ENCODE data around the gene KRT6A.
"Not testable (repeated sequence)": the region's sequence is repeated elsewhere in the genome, so short reads cannot be mapped to it uniquely, and the experiment has no call there.

Gene KRT6A

DNA sequence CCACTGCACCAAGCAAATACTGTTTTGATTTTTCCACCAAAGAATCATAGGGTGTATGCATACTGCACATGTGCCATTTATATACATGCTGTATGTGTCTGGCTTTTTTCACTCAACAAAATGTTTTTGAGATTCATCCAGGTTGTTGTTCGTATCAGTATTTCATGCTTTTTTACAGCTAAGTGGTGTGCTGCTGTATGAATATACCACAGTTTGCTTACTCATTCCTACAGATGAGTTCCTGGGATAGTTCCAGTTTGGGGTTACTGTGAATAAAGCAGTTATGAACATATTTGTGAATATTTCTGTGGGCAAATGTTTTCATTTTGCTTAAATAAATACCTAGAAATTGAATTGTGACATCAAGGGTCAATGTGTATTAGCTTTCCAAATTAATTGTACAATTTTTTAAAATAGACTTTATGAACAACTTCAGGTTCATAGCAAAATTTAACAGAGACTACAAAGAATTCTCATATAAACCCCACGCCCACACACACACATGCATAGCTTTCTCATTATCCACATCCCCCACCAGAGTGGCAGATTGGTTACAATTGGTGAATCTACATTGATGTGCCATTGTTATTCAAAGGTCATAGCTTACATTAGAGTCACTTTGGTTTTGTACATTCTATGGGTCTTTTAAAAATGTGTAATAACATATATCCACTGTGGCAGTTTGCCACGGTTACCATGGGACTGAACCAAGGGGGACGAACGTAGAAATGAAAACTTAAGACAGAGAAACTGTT, 6.9 kb upstream of the KRT6A start:
- peaks cover 20% of the 10 kb centered on the region for H3K4me1 ChIP-seq (ENCODE audit: insufficient read depth, low read length)
- H3K9ac ChIP-seq (ENCODE audit: low read depth, low read length) = no peak overlapping the region
- no peaks in the 10 kb centered on the region for H3K9me3 ChIP-seq (ENCODE audit: control insufficient read depth, insufficient read depth, low read length)
- H3K36me3 ChIP-seq (ENCODE audit: insufficient read depth, low read length) = no peaks in the 10 kb centered on the region

DNA sequence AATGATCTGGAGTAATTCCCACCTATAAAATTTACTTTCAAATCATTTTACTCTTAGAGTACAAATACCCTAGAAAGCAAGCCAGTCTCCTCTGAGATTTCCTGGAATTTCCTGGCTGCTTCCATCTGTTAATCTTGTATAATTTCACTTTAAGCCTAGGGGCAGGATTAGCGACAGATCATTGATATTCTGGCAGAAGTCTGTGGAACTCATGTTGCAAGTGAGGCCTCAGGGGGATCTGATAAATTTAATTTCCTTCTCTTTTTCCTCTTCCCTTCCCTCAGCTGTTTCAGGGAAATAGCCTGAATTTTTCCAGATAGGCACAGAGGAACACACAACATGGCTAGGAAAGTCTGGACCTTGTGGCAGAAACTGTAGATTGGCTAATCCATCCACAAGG, 5.9 kb upstream of the KRT6A start:
- H3K9ac ChIP-seq (ENCODE audit: low read depth, low read length) = no peak overlapping the region
- H3K4me1 ChIP-seq (ENCODE audit: insufficient read depth, low read length) = peaks cover 21% of the 10 kb centered on the region
- H3K9me3 ChIP-seq (ENCODE audit: control insufficient read depth, insufficient read depth, low read length) = no peaks in the 10 kb centered on the region
- H3K36me3 ChIP-seq (ENCODE audit: insufficient read depth, low read length) = no peaks in the 10 kb centered on the region

DNA sequence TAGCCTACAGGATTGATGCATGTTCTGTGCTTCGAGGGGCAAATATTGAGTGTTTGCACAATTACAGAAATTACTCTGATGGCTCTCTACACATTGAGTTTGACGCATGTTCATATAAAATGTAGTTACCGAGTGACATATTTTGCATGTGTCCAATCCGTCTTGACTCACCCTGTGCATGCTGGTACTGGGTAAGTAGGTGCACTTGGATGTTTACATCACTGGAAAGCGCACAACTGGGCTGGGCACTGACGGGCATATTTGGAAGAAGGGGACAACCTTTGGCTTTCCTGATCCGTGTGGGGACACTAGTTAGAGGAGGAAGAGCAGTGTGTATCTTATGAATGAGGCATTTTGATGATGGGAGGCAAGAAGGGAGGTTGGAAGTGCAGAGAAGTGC, 4.9 kb upstream of the KRT6A start:
- H3K36me3 ChIP-seq (ENCODE audit: insufficient read depth, low read length) = no peaks in the 10 kb centered on the region
- peaks cover 21% of the 10 kb centered on the region for H3K4me1 ChIP-seq (ENCODE audit: insufficient read depth, low read length)
- no peak overlapping the region for H3K9ac ChIP-seq (ENCODE audit: low read depth, low read length)
- no peaks in the 10 kb centered on the region for H3K9me3 ChIP-seq (ENCODE audit: control insufficient read depth, insufficient read depth, low read length)

DNA sequence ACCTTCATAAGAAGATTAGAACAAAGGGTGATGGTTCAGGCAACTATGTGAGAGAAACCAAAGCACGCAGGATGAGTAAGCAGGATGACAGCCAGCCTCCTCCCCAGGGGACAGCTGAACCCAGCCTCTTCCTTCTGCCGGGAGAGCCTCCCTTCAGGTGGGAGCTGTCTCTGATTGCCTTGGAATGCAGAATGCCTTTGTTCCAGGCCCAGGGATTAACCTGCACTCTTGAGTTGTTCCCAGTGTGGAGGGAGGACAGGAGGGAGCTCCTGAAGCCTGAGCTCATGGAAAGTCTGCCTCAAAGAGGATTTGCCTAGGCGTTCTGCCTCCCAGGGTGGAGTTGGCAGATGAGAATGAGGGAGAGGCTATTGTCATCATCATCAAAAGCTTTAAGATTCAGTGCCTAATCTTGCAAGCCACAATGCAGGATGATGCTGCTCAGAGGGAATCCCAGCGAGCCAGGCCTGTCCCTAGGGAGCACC, 3.6 kb upstream of the KRT6A start:
- Histone ChIP-seq H3K9me3 (ENCODE audit: control insufficient read depth, insufficient read depth, low read length) (no peaks in the 10 kb centered on the region), H3K36me3 (ENCODE audit: insufficient read depth, low read length) (no peaks in the 10 kb centered on the region), H3K4me1 (ENCODE audit: insufficient read depth, low read length) (peaks cover 21% of the 10 kb centered on the region), H3K9ac (ENCODE audit: low read depth, low read length) (no peak overlapping the region)

DNA sequence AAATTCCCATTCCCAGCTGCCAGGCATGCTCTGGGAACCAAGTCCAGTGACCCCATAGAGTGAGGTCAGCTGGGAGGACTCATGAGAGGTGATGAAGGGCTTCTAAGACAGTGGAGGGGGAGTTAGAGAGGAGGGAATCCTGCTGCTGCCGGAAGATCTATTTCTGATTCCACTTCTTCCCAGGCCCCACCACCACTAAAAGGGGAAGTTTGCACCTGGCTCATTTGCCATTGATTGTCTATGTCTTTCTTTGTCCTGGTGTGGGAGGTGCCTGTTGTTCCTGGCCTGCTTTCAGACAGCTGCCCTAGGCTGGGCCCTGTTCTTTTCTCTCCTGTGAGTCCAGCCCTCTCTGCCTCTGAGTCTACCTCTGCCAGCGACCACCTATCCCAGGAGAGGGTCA, 3.0 kb upstream of the KRT6A start:
- H3K9me3 ChIP-seq (ENCODE audit: control insufficient read depth, insufficient read depth, low read length) = no peaks in the 10 kb centered on the region
- peaks cover 21% of the 10 kb centered on the region for H3K4me1 ChIP-seq (ENCODE audit: insufficient read depth, low read length)
- H3K36me3 ChIP-seq (ENCODE audit: insufficient read depth, low read length) = no peaks in the 10 kb centered on the region
- no peak overlapping the region for H3K9ac ChIP-seq (ENCODE audit: low read depth, low read length)

DNA sequence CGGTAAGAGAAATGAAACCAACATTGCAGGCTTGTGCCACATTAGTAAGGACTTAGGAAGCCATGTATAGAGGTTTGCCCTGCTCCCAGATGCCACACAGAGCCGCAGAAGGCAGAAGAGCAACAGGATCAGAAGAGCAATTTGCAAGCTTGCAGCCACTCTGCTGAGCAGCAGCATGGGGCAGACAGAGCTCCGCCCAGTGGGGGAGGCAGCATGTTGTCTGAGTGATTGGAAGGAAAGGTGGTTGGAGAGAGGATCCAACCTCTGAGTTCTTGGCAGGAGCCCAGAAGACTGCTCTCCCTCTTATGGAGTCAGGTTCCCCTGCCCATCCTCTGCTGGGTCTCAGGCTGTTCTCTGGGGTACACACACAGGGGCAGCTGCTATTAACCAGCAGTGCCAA, 2.3 kb upstream of the KRT6A start:
- Histone ChIP-seq H3K9me3 (ENCODE audit: control insufficient read depth, insufficient read depth, low read length) (no peaks in the 10 kb centered on the region), H3K36me3 (ENCODE audit: insufficient read depth, low read length) (no peaks in the 10 kb centered on the region), H3K4me1 (ENCODE audit: insufficient read depth, low read length) (peaks cover 21% of the 10 kb centered on the region), H3K9ac (ENCODE audit: low read depth, low read length) (no peak overlapping the region)

DNA sequence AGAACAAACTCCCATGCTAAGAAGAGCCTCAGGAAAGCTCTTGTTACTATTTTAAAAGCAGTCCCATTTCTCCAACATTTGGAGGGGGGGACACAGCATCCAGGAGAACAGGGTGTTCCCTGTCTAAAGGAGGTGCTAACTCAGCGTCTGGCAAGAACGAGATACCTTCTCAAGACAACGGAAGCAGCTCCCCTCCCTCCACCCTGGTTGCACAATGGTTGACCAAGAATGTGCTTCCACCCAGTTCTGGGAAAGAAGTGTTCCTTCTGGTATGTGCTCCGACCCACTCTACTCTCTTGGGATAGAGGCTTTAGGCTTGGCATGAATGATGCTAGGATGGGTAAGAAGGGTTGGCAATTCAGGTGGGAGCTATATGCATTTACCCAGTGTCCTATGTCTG, 1.5 kb upstream of the KRT6A start:
- no peaks in the 10 kb centered on the region for H3K36me3 ChIP-seq (ENCODE audit: insufficient read depth, low read length)
- peaks cover 21% of the 10 kb centered on the region for H3K4me1 ChIP-seq (ENCODE audit: insufficient read depth, low read length)
- H3K9me3 ChIP-seq (ENCODE audit: control insufficient read depth, insufficient read depth, low read length) = peaks cover 1% of the 10 kb centered on the region; the same call in 1 of the 2 replicates
- no peak overlapping the region for H3K9ac ChIP-seq (ENCODE audit: low read depth, low read length)

DNA sequence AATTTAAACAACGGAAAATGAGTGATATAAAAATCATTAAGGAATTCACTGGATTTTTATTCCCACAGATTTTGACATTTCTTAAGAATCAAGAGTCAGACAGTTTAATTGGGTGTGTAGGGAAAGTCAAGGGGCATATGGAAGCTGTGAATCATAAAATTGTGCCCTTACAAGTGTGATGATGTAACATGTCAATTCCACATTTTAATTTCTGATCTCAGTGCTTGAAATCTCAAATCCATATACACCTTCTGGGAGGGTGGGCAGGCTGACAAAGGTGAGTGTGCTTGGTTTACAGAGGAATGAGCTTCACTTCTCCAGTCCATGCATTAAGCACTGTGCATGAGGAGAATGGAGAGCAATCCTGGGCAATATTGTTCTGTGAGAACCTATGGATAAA, 1.0 kb upstream of the KRT6A start:
- H3K4me1 ChIP-seq (ENCODE audit: insufficient read depth, low read length) = peaks cover 21% of the 10 kb centered on the region
- H3K9ac ChIP-seq (ENCODE audit: low read depth, low read length) = no peak overlapping the region
- peaks cover 2% of the 10 kb centered on the region; the same call in 1 of the 2 replicates for H3K9me3 ChIP-seq (ENCODE audit: control insufficient read depth, insufficient read depth, low read length)
- no peaks in the 10 kb centered on the region for H3K36me3 ChIP-seq (ENCODE audit: insufficient read depth, low read length)

DNA sequence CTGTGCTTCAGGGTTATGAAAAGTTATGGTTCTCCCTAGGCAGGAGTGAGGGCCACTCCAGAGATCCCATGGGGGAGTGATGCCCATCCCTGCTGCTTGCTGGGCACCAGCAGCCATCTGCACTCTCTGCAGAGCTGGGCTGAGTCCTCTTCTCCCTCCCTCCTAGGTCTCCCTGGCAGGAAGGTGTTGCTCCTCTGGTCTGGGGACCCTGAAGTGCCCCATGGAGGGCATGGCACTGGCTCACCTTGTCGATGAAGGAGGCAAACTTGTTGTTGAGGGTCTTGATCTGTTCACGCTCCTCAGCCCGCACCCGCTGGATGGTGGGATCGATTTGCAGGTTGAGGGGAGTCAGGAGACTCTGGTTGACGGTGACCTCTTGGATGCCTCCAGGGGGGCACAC, 652 bp downstream of the KRT6A start:
- not testable (repeated sequence) for H3K9ac ChIP-seq (ENCODE audit: low read depth, low read length); H3K36me3 ChIP-seq (ENCODE audit: insufficient read depth, low read length); H3K9me3 ChIP-seq (ENCODE audit: control insufficient read depth, insufficient read depth, low read length)
- H3K4me1 ChIP-seq (ENCODE audit: insufficient read depth, low read length) = peaks cover 21% of the 10 kb centered on the region

DNA sequence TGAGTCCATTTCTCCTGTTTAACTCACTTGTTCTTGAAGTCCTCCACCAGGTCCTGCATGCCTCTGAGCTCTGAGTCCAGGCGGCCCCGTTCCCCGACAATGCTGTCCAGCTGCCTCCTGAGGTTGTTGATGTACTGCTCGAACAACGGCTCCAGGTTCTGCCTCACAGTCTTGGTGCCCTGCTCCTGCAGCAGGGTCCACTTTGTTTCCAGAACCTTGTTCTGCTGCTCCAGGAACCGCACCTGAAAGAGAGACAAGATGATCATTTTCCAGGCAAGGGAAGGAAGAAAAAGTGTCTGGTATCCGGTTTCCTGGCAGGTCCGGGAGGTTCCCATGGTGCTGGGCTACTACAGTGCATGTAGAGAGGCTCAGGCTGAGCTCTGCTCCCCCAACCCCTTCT, 1.6 kb downstream of the KRT6A start:
- H3K9me3 ChIP-seq (ENCODE audit: control insufficient read depth, insufficient read depth, low read length); H3K36me3 ChIP-seq (ENCODE audit: insufficient read depth, low read length); H3K9ac ChIP-seq (ENCODE audit: low read depth, low read length): not testable (repeated sequence)
- peaks cover 16% of the 10 kb centered on the region for H3K4me1 ChIP-seq (ENCODE audit: insufficient read depth, low read length)

DNA sequence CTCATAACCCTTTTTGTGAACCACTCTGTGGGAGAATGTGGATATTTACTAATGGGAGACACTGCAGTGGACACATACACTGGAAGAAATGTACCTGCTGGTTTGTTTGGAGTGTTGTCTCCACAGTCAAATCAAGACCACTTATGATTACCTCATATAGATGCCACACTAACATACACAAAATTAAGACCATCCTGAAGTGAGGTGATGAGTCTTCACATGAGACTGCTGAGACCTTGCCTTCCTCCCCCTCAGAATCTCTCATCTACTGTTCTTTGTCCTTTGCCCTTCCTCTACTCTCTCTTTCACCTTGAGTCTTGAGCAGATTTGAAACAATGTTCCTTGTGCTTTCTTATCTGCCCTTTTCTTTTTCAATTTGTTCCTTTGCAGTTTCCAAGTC, 4.3 kb downstream of the KRT6A start:
- Histone ChIP-seq H3K9ac (ENCODE audit: low read depth, low read length) (no peak overlapping the region), H3K4me1 (ENCODE audit: insufficient read depth, low read length) (no peaks in the 10 kb centered on the region), H3K36me3 (ENCODE audit: insufficient read depth, low read length) (no peaks in the 10 kb centered on the region), H3K9me3 (ENCODE audit: control insufficient read depth, insufficient read depth, low read length) (peaks cover 2% of the 10 kb centered on the region; the same call in 1 of the 2 replicates)

DNA sequence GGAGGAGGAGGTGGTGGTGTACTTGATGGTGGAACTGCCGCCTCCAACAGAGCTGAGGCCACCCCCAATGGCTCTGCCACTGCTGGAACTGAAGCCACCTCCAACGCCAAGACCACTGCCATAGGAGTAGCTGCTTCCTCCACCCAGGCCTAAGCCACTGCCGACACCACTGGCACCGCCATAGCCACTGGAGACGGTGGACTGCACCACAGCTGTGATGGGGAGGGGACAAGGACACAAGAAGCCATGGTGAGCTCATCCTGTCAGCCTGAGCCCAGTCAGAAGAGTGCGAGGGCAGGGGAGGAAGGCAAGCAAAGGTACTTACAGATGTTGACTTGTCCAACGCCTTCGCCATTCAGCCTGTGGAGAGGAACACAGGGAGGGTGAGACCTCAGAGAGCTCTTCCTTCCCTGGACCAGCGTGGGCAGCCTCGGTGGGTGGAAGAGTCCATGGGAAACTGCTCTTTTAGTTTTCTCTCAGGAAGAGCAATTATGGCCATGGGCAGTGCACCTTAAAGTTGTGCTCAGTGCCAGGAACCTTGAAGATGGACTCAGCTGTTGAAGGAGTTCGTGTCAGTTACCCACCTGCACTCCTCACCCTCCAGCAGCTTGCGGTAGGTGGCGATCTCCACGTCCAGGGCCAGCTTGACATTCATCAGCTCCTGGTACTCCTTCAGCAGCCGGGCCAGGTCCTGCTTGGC, 5.2 kb downstream of the KRT6A start:
- H3K36me3 ChIP-seq (ENCODE audit: insufficient read depth, low read length); H3K9ac ChIP-seq (ENCODE audit: low read depth, low read length); H3K9me3 ChIP-seq (ENCODE audit: control insufficient read depth, insufficient read depth, low read length); H3K4me1 ChIP-seq (ENCODE audit: insufficient read depth, low read length): not testable (repeated sequence)

DNA sequence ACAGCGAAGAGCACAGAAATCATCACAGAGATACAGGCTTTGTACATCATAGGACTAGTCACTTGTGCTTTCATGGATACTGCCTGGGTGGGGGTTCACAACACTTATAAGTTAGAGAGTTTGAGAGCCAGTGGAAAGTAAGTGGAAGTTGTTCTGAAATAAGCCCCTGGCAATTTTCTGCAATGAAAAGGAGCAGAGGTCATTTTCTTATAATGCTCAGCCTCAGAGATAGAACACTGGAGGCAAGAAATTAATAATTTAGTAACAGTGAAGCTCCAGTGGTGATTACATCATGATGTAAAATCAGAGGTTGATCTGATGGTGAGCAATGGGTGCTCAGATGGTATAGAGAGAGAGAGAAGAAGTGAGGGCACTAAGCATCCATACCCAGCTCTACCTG, 5.8 kb downstream of the KRT6A start:
- peaks cover 2% of the 10 kb centered on the region; the same call in 1 of the 2 replicates for H3K9me3 ChIP-seq (ENCODE audit: control insufficient read depth, insufficient read depth, low read length)
- no peaks in the 10 kb centered on the region for H3K36me3 ChIP-seq (ENCODE audit: insufficient read depth, low read length)
- H3K9ac ChIP-seq (ENCODE audit: low read depth, low read length) = no peak overlapping the region
- H3K4me1 ChIP-seq (ENCODE audit: insufficient read depth, low read length) = no peaks in the 10 kb centered on the region

DNA sequence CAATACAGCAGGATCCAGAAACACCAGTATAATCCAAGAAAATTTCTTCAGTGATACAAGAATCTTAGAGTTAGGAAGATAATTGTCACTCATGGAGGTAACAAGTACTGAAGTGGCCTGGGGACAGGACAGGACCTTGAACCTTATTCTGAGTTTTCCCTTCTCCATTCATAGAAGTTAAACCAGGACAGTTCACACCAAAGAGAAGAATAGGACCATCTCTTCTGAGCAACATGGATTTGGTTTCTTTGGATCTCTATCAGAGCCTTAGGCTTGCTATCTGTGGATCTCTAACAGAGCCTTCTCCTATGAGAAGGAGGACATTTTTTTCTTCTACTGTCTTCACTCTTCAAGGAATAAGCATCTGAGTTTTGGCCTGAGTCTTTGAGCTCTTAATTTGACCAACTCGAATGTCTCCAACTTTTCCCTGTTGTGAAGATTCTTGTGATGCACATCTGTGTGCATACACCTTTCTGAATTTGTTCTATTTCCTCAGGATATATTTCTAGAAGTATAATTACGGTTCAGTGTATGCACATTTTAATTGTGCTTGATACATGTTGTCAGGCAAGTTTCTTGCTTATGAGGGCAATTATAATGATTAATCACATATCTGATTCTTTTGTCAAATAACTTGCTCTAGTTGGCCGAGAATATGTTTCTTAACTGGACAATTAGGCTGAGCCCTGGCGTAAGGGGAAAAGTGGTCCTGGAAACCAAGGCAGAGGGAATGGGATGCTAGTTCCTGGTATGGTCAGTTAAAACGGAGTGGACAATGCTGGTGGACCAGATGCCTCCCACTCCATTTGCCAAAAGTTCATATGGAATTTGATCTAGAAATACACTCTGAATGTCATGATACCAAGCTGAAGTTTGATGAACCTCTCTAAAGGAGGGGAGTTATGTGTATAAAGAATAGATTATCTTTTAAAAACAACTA, 6.6 kb downstream of the KRT6A start:
- Histone ChIP-seq H3K9me3 (ENCODE audit: control insufficient read depth, insufficient read depth, low read length) (peaks cover 2% of the 10 kb centered on the region; the same call in 1 of the 2 replicates), H3K36me3 (ENCODE audit: insufficient read depth, low read length) (no peaks in the 10 kb centered on the region), H3K4me1 (ENCODE audit: insufficient read depth, low read length) (no peaks in the 10 kb centered on the region), H3K9ac (ENCODE audit: low read depth, low read length) (no peak overlapping the region)
